Kidney (tissue), 14 donors: Measurements from ENCODE around the gene TAS1R1. TPM values are rescaled to one million over a fixed set of nuclear protein-coding genes. Genes with fewer than 3 reads are reported as not detected.

Experiments used
- DNase-seq, 5 donors: peaks; one replicate each; pipeline ENCODE4 v3.0.0-alpha.2; 2013 to 2020
- FAIRE-seq: peaks from 2 replicates; lab custom pipeline; 2012; peaks lifted over from hg19 to GRCh38; lab: Jason Lieb, UNC
- H3K27ac ChIP-seq, 2 donors: one replicate each; pipeline ENCODE4 v1.7.0; 2013; ENCODE audit warnings: low read depth in 2 of 2, low read length in 2 of 2, inconsistent platforms in 1 of 2
- H3K27me3 ChIP-seq: one replicate; pipeline ENCODE4 v1.7.1; 2013; ENCODE audit warnings: low read length, inconsistent platforms; ENCODE audit not compliant: control insufficient read depth, insufficient read depth
- H3K36me3 ChIP-seq, 3 donors: one replicate each; pipeline versions ENCODE4 v1.7.0 to v1.7.1; 2013; ENCODE audit warnings: low read length in 3 of 3, control low read depth in 1 of 3, inconsistent platforms in 1 of 3; ENCODE audit not compliant: insufficient read depth in 3 of 3, control insufficient read depth in 2 of 3
- H3K4me1 ChIP-seq, 3 donors: one replicate each; pipeline versions ENCODE4 v1.7.0 to v1.7.1; 2013; ENCODE audit warnings: low read length in 3 of 3, inconsistent platforms in 1 of 3, low read depth in 1 of 3; ENCODE audit not compliant: control insufficient read depth in 2 of 3, insufficient read depth in 2 of 3
- H3K4me3 ChIP-seq, 3 donors: one replicate each; pipeline versions ENCODE4 v1.7.0 to v1.8.1; 2013; ENCODE audit warnings: low read length in 3 of 3, control low read depth in 1 of 3, inconsistent platforms in 1 of 3
- H3K9ac ChIP-seq, 3 donors: one replicate each; pipeline versions ENCODE4 v1.7.0 to v1.7.1; 2013; ENCODE audit warnings: low read length in 3 of 3, control low read depth in 1 of 3, inconsistent platforms in 1 of 3
- H3K9me3 ChIP-seq, 3 donors: one replicate each; pipeline versions ENCODE4 v1.7.0 to v1.7.1; 2013; ENCODE audit warnings: low read length in 3 of 3, control low read depth in 1 of 3, inconsistent platforms in 1 of 3; ENCODE audit not compliant: control insufficient read depth in 2 of 3, insufficient read depth in 1 of 3
- intact Hi-C: fragments of 100-400 bp; cut with DNase I; formaldehyde crosslinking; loops from one replicate; pipeline ENCODE4 v1.11.1; 2022
- polyA plus RNA-seq: library from polyadenylated mRNA; stranded (reverse); fragments of 350-450 nt; fragmentation: Illumina TruSeq; extraction: RNeasy Lipid Tissue Mini Kit (QIAGEN cat#74804); gene quantifications from one replicate; pipeline ENCODE4 v1.2.3, GENCODE V29; 2014; ENCODE audit warnings: low read depth, low replicate concordance; ENCODE audit not compliant: insufficient read depth
- total RNA-seq: library from RNA; stranded (reverse); fragmentation: NEBNext Ultra II Directional; extraction: Animal tissue kit (Norgen Biotek cat#: 25700); gene quantifications from one replicate; pipeline ENCODE4 v1.2.1, GENCODE V29; 2021
- TF ChIP-seq, protein P1 (sequence below): IDR thresholded peaks from 3 replicates; pipeline ENCODE4 v1.5.1; 2012; ENCODE audit warnings: mild to moderate bottlenecking, moderate library complexity, borderline replicate concordance; ENCODE audit not compliant: insufficient read depth; ENCODE audit errors: extremely low read depth
- donor health status: control.
- donor health status: control.
- donor health status: control.
- donor health status: control.
- donor health status: control.
- donor health status: DM: yes; HTN: yes; CAD: no.
- donor health status: Normal renal cell carcinoma (clear cell type).

The TAS1R1 gene
- total and polyA plus RNA-seq, 2 donors from 2014 or later = not detected

DNA sequence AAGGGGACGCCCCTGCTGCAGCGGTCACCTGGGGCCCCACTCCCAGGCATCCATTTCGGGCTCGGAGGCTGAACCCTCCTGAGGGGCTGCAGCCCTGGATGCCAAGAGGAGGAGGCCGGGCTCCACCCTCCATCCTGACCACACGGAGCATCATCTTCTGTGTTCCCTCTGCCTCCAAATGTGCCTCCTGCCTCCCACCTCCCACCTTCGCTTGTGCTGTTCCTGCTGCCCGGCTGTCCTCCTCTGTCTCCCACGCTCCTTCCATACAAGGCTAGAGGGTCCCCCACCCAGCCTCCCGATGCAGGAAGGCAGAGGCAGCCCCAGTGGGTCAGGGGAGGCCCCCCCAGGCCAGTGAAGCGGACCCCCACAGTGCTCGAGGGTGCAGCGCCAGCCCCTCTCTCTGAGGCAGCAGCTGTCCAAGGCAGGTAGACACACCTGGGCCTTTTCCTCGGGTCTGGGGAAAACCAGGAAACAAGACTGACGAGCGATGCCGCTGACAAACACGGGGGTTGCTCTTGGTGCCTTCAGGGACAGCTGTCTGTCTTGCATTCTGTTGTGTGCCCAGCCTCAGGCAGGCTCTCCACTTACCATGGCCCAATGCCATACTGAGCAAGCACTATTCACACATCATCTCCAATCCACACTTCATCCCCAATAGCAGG, 46.8 kb upstream of the TAS1R1 start:
- Histone ChIP-seq H3K27ac (no peak overlapping the region), H3K9ac (no peak overlapping the region), H3K9me3 (no peaks in the 10 kb centered on the region), H3K36me3 (no peaks in the 10 kb centered on the region), H3K4me3 (no peak overlapping the region), H3K27me3 (no peaks in the 10 kb centered on the region), H3K4me1 (no peaks in the 10 kb centered on the region)
- intact Hi-C loops = no loop called here
- DNase-seq (peak in 1 of 5 donors; percentile 43), FAIRE-seq (no peak)
- TF ChIP-seq, protein P1, sequence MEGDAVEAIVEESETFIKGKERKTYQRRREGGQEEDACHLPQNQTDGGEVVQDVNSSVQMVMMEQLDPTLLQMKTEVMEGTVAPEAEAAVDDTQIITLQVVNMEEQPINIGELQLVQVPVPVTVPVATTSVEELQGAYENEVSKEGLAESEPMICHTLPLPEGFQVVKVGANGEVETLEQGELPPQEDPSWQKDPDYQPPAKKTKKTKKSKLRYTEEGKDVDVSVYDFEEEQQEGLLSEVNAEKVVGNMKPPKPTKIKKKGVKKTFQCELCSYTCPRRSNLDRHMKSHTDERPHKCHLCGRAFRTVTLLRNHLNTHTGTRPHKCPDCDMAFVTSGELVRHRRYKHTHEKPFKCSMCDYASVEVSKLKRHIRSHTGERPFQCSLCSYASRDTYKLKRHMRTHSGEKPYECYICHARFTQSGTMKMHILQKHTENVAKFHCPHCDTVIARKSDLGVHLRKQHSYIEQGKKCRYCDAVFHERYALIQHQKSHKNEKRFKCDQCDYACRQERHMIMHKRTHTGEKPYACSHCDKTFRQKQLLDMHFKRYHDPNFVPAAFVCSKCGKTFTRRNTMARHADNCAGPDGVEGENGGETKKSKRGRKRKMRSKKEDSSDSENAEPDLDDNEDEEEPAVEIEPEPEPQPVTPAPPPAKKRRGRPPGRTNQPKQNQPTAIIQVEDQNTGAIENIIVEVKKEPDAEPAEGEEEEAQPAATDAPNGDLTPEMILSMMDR = no peak

DNA sequence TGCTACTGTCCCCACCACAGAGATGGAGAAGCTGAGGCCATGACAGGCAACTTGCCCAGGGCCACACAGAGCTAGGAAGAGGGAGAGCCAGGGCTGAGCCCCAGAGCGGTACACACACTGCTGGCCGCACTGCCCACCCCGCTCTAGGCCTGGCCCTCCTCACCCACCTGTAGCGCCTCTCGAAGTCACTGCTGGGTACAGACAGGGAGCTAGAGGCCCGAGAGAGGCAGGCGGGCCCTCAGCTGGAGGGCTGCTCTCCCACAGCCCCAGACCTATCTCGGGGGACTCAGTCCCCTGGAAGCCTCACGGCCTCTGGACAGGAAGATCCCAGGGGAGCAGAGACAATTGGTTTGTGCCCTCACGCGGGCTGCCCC, 46.3 kb upstream of the TAS1R1 start:
- intact Hi-C loops = no loop called here
- Histone ChIP-seq H3K27ac (no peak overlapping the region), H3K27me3 (no peaks in the 10 kb centered on the region), H3K9ac (no peak overlapping the region), H3K4me1 (no peaks in the 10 kb centered on the region), H3K9me3 (no peaks in the 10 kb centered on the region), H3K36me3 (no peaks in the 10 kb centered on the region), H3K4me3 (no peak overlapping the region)
- TF ChIP-seq, protein P1 = no peak
- FAIRE-seq = no peak
- DNase-seq = no peak

DNA sequence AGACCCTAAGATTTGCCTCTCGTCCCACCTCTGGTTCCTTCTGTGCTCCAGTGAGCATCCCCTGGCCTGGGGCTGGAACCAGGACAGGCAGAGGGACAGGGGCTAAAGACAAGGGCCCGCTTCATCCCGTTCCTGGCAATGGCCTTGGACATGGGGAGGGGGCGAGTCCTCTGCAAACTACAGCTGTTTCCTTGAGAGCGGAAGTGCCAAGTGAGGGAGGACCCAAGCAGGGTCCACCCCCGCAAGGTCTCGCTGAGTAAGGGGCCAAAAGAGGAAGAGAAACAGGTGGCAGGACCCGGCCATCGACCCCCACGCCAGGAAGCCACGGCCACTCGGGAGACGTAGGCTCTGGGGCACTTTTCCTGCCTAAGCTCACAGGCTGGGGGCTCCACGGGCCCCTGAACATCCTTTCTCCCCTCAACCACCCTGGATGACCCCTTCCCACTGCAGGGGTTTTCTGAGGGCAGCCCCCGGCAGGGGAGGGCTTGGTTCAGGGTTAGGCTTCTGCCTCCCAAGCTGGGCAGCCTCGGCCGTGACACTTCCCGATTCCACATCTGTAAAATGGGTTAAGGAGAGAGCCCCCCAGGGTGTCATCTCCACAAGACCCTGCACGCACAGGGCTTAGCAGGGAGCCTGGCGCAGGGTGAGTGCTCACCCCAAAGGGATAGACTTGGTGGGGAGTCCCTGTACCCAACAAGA, 45.7 kb upstream of the TAS1R1 start:
- H3K27ac ChIP-seq = no peak overlapping the region
- no peaks in the 10 kb centered on the region for H3K9me3 ChIP-seq
- intact Hi-C loops = no loop called here
- peak in 4 of 5 donors; percentile 32 to 62 (median 58) for DNase-seq
- no peak overlapping the region for H3K4me3 ChIP-seq
- TF ChIP-seq, protein P1 = no peak
- H3K36me3 ChIP-seq = no peaks in the 10 kb centered on the region
- no peaks in the 10 kb centered on the region for H3K27me3 ChIP-seq
- H3K9ac ChIP-seq = no peak overlapping the region
- no peaks in the 10 kb centered on the region for H3K4me1 ChIP-seq
- no peak for FAIRE-seq
